ENCODE measurements around the gene POU2F3. TPM values are rescaled to one million over a fixed set of nuclear protein-coding genes. Genes with fewer than 3 reads are reported as not detected.
"Not testable (repeated sequence)": the region's sequence is repeated elsewhere in the genome, so short reads cannot be mapped to it uniquely, and the experiment has no call there.

POU2F3 gene
- total RNA-seq, 1 donor from 2014 or later, result 0.97 TPM

GRCh38 chr11:120248551-120249278 is 8.8 kb downstream of the POU2F3 start:
- H3K27ac Mint-ChIP-seq (ENCODE audit: unreplicated experiment), result no peak overlapping the region
- H3K4me1 Mint-ChIP-seq (ENCODE audit: unreplicated experiment), result peaks cover 4% of the 10 kb centered on the region
- no peaks in the 10 kb centered on the region for H3K36me3 Mint-ChIP-seq (ENCODE audit: low read depth, unreplicated experiment)
- H3K4me3 Mint-ChIP-seq (ENCODE audit: unreplicated experiment), result no peak overlapping the region
- no peak for TF ChIP-seq CTCF (IDR thresholded peaks at IDR 0.05; ENCODE audit: unreplicated experiment)
- H3K9me3 Mint-ChIP-seq (ENCODE audit: unreplicated experiment), result no peaks in the 10 kb centered on the region
- H3K27me3 Mint-ChIP-seq (ENCODE audit: unreplicated experiment), result peaks cover 9% of the 10 kb centered on the region
- no peak for DNase-seq (ENCODE audit: low spot score)

DNA sequence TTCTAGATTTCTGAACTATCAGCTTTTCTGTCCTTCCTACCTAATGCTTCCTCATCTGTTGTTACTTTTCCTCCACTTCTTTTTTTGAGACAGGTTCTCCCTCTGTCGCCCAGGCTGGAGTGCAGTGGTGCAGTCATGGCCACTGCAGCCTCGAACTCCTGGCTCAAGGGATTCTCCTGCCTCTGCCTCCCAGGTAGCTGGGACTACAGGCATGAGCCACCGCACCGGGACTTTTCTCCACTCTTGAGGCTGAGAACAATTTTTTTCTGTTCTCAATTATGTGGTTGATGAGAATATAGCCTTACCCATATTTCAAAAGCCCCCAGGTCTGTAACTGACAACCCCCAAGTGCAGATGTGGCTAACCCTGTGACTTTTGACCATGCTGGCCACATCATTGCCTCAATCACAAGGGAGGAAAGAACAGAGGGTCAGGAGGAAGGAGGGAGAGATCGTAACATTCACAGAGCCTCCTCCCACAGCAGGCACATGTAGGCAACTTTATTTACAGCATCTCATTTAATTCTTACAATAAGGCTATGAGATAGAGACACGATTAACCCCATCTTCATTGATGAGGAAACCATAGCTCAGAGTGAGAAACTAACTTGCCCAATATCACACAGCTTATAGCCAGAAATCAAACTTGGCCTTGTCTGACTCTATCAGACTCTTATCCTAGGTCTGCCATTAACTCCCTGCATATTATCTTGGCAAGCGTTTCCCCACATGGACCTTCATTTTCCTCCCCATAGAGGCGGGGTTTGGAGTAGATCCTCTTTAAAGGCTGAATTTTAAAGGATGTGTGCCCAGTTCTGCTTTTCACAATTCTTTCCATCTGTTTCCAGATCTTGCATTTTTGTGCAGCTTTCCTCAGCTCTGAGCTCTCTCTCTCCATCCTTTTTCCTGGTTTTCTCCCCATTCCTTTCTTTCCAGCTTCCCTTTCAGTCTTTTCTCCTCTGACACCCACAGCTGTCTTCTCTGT is 9.6 kb downstream of the POU2F3 start:
- DNase-seq (ENCODE audit: low spot score), result no peak
- Mint-ChIP-seq H3K4me3 (ENCODE audit: unreplicated experiment) (no peak overlapping the region), H3K9me3 (ENCODE audit: unreplicated experiment) (no peaks in the 10 kb centered on the region), H3K4me1 (ENCODE audit: unreplicated experiment) (peaks cover 4% of the 10 kb centered on the region), H3K36me3 (ENCODE audit: low read depth, unreplicated experiment) (no peaks in the 10 kb centered on the region), H3K27me3 (ENCODE audit: unreplicated experiment) (peaks cover 12% of the 10 kb centered on the region), H3K27ac (ENCODE audit: unreplicated experiment) (no peak overlapping the region)
- no peak for TF ChIP-seq CTCF (IDR thresholded peaks at IDR 0.05; ENCODE audit: unreplicated experiment)

DNA sequence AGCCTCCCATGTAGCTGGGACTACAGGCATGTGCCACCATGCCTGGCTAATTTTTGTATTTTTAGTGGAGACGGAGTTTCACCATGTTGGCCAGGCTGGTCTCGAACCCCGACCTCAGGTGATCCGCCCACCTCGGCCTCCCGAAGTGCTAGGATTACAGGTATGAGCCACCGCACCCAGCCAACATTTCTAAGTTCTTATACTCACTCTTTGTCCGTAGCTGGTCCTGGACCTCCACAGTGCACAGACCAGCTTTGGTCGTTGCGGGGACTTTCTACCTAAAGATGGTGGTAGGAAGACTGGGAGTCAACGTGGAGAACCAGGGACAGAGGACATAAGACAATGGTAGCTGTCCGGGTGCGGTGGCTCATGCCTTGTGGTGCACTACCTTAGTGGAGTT is 13.4 kb downstream of the POU2F3 start:
- DNase-seq (ENCODE audit: low spot score); H3K27me3 Mint-ChIP-seq (ENCODE audit: unreplicated experiment); H3K9me3 Mint-ChIP-seq (ENCODE audit: unreplicated experiment); H3K36me3 Mint-ChIP-seq (ENCODE audit: low read depth, unreplicated experiment); H3K27ac Mint-ChIP-seq (ENCODE audit: unreplicated experiment); H3K4me3 Mint-ChIP-seq (ENCODE audit: unreplicated experiment); H3K4me1 Mint-ChIP-seq (ENCODE audit: unreplicated experiment): not testable (repeated sequence)

DNA sequence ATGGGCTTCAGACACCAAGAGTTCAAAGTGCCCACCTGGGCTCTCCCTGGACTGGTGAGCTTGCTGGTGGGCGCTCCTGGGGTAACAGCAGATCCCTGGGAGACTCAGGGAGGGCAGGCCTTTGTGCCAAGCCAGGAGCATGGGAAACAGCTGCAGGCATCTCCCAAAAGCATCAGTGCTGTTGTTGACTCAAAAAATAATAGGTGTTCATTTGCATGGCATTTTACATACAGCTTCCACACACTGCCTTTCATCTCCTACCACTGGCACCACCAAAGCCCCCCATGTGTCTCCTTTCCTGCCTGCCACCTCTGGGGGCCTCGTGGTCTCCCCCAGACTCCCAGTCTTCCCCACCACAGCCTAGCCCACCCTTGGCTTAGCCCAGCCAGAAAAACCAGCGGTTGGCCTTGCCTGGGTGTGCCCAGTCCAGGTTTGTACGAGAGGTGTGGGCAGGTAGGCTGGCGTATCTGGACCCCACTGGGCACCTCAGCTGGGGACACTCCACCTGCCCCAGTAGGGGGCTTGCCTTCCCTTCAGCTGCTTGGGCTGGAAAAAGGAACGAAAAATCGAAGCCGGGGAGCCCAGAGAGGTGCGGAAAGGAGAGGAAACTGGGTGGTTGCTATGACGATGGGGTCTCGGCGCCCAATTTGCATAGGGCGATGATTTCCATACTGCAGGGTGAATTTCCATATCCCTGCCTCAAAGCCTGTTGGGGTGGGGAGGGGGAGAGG is 15.0 kb downstream of the POU2F3 start:
- no peak for TF ChIP-seq CTCF (IDR thresholded peaks at IDR 0.05; ENCODE audit: unreplicated experiment)
- H3K4me3 Mint-ChIP-seq (ENCODE audit: unreplicated experiment), result no peak overlapping the region
- H3K36me3 Mint-ChIP-seq (ENCODE audit: low read depth, unreplicated experiment), result no peaks in the 10 kb centered on the region
- H3K9me3 Mint-ChIP-seq (ENCODE audit: unreplicated experiment), result no peaks in the 10 kb centered on the region
- peaks cover 3% of the 10 kb centered on the region for H3K4me1 Mint-ChIP-seq (ENCODE audit: unreplicated experiment)
- peaks cover 6% of the 10 kb centered on the region for H3K27me3 Mint-ChIP-seq (ENCODE audit: unreplicated experiment)
- no peak for DNase-seq (ENCODE audit: low spot score)
- H3K27ac Mint-ChIP-seq (ENCODE audit: unreplicated experiment), result no peak overlapping the region

DNA sequence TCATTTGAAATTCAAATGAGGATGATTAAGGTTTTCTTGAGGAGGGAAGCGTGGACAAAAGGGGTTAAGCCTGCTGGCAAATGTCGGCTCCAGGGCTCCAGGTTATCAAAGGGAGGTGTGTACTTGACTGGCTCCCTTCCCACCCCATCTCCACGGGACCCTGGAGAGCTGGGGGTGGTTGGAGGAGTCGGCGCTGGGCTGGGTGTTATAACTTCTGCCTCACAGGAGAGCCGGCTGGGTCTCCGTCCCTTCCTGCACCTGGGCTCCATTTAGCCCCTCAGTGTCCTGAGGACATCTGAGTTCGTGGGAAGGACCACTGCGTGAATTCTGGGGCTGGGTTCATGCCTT is 15.6 kb downstream of the POU2F3 start:
- DNase-seq (ENCODE audit: low spot score), result no peak
- no peak overlapping the region for H3K27ac Mint-ChIP-seq (ENCODE audit: unreplicated experiment)
- TF ChIP-seq CTCF (IDR thresholded peaks at IDR 0.05; ENCODE audit: unreplicated experiment), result no peak
- H3K4me1 Mint-ChIP-seq (ENCODE audit: unreplicated experiment), result peaks cover 3% of the 10 kb centered on the region
- H3K9me3 Mint-ChIP-seq (ENCODE audit: unreplicated experiment), result no peaks in the 10 kb centered on the region
- H3K4me3 Mint-ChIP-seq (ENCODE audit: unreplicated experiment), result no peak overlapping the region
- peaks cover 6% of the 10 kb centered on the region for H3K27me3 Mint-ChIP-seq (ENCODE audit: unreplicated experiment)
- no peaks in the 10 kb centered on the region for H3K36me3 Mint-ChIP-seq (ENCODE audit: low read depth, unreplicated experiment)
